Lower leg skin (tissue), 4 donors: ENCODE results near the gene GIMAP7. TPM values are rescaled to one million over a fixed set of nuclear protein-coding genes. Genes with fewer than 3 reads are reported as not detected.

Source experiments
- DNase-seq, 2 donors: peaks; one replicate each; pipeline ENCODE4 v3.0.0-alpha.2; 2019; ENCODE audit warnings: low spot score in 2 of 2
- H3K4me3 ChIP-seq: fragments of 200-600 bp; sonication (generic); 2 replicates; pipeline ENCODE4 v1.5.1; 2017; ENCODE audit warnings: mild to moderate bottlenecking, low read depth; ENCODE audit not compliant: poor library complexity, severe bottlenecking
- POLR2A ChIP-seq, 2 donors: fragments of 450-650 bp; IDR thresholded peaks; one replicate each; pipeline ENCODE4 v1.6.1; 2016 to 2017; ENCODE audit warnings: antibody characterized with exemption in 2 of 2, mild to moderate bottlenecking in 1 of 2, moderate library complexity in 1 of 2
- WGBS, 2 donors: methylation state at CpG; one replicate each; pipeline ENCODE4 v1.1.5; 2018; 5-methylcytosine and 5-hydroxymethylcytosine counted together
- intact Hi-C: fragments of 100-400 bp; cut with DNase I; formaldehyde crosslinking; loops from one replicate; pipeline ENCODE4 v1.15.0; 2023; ENCODE audit warnings: low total_unique reads
- total RNA-seq, 4 donors: library from RNA; depleted of rRNA; stranded (reverse); fragments of >200 nt; gene quantifications; one replicate each; pipeline ENCODE4 v1.1.0, GENCODE V29; 2016
- TF ChIP-seq, protein P1 (sequence below), 3 donors: fragments of 450-650 bp; IDR thresholded peaks; one replicate each; pipeline ENCODE4 v1.5.1; 2016; ENCODE audit warnings: antibody characterized with exemption in 3 of 3, mild to moderate bottlenecking in 3 of 3, moderate library complexity in 2 of 3

Gene GIMAP7
- total RNA-seq = 1 to 10 TPM; 2.4 to 9.6 (median 5.3) TPM

DNA sequence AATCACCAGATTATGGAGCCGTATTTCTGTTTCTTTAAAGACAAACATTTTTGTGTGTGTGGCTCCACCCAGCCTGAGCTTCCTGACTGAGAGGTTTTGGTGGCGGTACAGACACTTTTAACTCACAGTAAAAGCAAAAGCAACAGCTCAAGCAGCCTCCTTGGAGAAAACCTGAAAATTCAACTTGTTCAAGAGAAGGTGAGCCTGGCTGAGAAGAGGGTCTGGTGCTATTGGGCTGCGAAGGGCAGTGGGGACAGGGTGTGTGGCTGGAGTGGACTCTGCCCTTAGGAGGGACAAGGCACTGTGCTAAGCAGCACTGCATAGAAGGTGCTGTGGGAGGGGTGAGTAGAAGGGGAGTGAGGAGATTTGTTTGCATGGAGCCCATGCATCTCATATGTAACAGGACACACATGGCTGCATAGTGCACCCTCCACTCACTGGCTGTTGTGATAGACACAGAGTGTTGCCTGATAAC is at the start of gene GIMAP7:
Gene GIMAP7 (plus strand): TSS at position 125 of the 475 bp plus-strand sequence. CDS start 5,103 bp downstream, outside the sequence.
- TF ChIP-seq, protein P1, sequence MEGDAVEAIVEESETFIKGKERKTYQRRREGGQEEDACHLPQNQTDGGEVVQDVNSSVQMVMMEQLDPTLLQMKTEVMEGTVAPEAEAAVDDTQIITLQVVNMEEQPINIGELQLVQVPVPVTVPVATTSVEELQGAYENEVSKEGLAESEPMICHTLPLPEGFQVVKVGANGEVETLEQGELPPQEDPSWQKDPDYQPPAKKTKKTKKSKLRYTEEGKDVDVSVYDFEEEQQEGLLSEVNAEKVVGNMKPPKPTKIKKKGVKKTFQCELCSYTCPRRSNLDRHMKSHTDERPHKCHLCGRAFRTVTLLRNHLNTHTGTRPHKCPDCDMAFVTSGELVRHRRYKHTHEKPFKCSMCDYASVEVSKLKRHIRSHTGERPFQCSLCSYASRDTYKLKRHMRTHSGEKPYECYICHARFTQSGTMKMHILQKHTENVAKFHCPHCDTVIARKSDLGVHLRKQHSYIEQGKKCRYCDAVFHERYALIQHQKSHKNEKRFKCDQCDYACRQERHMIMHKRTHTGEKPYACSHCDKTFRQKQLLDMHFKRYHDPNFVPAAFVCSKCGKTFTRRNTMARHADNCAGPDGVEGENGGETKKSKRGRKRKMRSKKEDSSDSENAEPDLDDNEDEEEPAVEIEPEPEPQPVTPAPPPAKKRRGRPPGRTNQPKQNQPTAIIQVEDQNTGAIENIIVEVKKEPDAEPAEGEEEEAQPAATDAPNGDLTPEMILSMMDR (IDR thresholded peaks at IDR 0.05) = no peak
- TF ChIP-seq POLR2A (IDR thresholded peaks at IDR 0.05) = peak in 1 of 2 donors; percentile 21
- intact Hi-C loops = no loop called here
- 37 to 38% methylated on average over 3 of the region's 3 CpGs for WGBS, 2 donors
- peak within 1 kb of the TSS; percentile 29 for H3K4me3 ChIP-seq
- no peak for DNase-seq

DNA sequence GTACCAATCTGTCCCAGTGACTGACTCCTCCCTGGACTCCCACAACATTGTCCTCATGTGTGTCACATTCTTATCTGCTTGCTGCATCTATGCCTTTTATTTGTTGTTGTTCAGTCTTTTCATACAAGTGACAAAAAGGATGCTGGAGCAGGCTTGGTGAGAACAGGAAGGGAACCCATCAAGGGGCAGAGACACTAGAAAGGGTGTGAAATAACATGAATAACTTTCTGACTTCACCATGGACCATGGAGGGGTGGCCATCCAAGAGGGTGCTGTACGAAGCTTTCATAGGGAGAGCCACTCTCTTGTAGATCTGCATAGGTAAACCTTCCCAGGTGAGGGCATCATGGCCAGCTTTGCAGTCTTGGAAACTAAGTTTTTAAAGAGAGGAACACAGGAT is 49.7 kb upstream of the GIMAP7 start:
- 86 to 100% methylated on average over 1 of the region's 1 CpG for WGBS, 2 donors
- no peak for DNase-seq
- intact Hi-C loops = no loop called here
- H3K4me3 ChIP-seq = no peak overlapping the region
- TF ChIP-seq, protein P1 (IDR thresholded peaks at IDR 0.05) = no peak
- no peak for TF ChIP-seq POLR2A (IDR thresholded peaks at IDR 0.05)

DNA sequence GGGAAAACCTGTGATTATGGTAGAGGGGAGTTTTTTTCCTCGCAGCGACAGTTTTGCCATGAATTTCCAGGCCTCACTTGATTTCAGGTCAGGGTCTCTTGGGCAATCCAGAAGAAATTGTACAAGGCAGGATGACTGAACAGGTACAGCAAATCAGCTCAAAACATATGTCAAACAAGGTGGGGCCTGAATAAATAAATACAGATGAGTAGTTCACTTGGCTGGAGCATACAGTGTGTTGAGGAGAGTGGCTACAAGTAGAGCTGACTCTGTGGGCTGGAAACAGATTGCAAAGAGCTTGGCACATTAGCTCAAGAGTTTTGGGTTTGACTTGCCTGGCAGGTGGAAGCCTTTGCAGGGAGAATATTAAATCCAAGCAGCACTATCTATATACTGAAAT is 49.3 kb upstream of the GIMAP7 start:
- no peak for TF ChIP-seq POLR2A (IDR thresholded peaks at IDR 0.05)
- intact Hi-C loops = no loop called here
- H3K4me3 ChIP-seq = no peak overlapping the region
- 80 to 82% methylated on average over 2 of the region's 2 CpGs for WGBS, 2 donors
- no peak for DNase-seq

DNA sequence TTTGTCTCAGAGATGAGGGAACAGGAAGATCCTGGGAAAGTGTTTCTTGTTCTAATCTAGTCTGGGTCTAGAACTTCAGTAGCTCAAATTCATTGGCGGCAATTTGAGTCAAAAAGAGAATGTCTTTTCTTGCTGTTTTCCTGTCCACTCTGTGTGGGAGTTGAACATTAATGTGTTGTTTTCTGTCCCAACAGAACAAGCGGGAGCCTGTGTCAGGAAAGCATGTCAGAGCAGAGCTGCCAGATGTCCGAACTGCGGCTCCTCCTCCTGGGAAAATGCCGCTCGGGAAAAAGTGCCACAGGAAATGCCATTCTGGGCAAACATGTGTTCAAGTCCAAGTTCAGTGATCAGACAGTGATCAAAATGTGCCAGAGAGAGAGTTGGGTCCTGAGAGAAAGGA is 48.2 kb upstream of the GIMAP7 start:
- DNase-seq = no peak
- WGBS, 2 donors = 17 to 25% methylated on average over 6 of the region's 6 CpGs
- H3K4me3 ChIP-seq = no peak overlapping the region
- TF ChIP-seq POLR2A (IDR thresholded peaks at IDR 0.05) = no peak
- TF ChIP-seq, protein P1 (IDR thresholded peaks at IDR 0.05) = no peak
- intact Hi-C loops = no loop called here

DNA sequence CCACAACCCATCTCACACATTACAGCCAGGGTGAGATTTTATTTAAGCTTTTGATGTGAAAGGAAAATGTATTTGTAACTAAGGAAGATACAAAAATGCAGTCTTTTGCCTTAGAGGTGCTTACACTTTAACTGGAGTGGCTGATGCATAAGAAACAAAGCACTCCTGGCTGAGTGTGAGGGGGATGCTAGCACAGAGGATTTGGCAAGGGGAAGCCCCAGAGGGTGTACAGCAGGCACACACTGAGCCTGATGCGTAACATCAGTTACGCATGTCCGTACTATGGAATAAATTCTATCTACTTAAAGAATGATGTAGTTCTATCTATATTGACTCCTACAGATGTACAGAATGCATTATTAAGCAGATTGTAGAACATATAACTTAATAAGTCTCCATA is 46.4 kb upstream of the GIMAP7 start:
- no peak for DNase-seq
- 70 to 75% methylated on average over 3 of the region's 3 CpGs for WGBS, 2 donors
- no peak overlapping the region for H3K4me3 ChIP-seq
- intact Hi-C loops = no loop called here
- no peak for TF ChIP-seq POLR2A (IDR thresholded peaks at IDR 0.05)
- TF ChIP-seq, protein P1 (IDR thresholded peaks at IDR 0.05) = no peak

DNA sequence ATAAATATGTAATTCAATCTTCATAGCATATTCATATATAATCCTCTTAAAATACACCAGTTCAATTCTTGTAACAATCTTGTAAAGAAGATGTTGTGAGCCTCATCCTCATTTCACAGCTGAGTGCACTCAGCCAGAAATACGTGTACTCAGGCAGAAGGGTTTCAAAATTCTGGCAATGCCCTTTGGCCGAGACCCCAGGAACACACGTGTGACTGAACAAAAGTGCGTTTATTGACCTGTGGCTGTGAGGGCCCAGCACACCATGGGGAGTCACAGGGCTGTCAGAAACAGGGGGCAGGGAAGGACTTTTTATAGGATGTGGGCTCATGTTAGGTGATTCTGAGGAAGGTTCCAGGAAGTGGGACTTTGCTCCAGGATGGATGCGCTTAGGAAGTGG is 42.8 kb upstream of the GIMAP7 start:
- intact Hi-C loops = no loop called here
- WGBS, 2 donors = 76 to 82% methylated on average over 5 of the region's 5 CpGs
- H3K4me3 ChIP-seq = no peak overlapping the region
- no peak for DNase-seq
- TF ChIP-seq, protein P1 (IDR thresholded peaks at IDR 0.05) = no peak
- TF ChIP-seq POLR2A (IDR thresholded peaks at IDR 0.05) = no peak
